Activated naive CD8-positive, alpha-beta T cell treated with anti-CD3 and anti-CD28 coated beads, Interleukin-2, amount 10 ng/mL, durations not matched to agents 7 days and 5 days (primary cell): ENCODE results near the gene INTS7. TPM values are rescaled to one million over a fixed set of nuclear protein-coding genes. Genes with fewer than 3 reads are reported as not detected.

Experiments
- ATAC-seq: fragments of 150-1000 bp; cut with Tn5 transposase; one replicate; pipeline ENCODE4 v1.10.0; 2021; ENCODE audit warnings: low read depth, moderate library complexity
- POLR2A ChIA-PET: fragments of 350-600 bp; sonication (Branson Sonifier 250); formaldehyde crosslinking; loops from one replicate; lab custom pipeline; 2021; ENCODE audit warnings: antibody characterized with exemption; lab: Charles Lee
- DNase-seq: peaks from one replicate; pipeline ENCODE4 v3.0.0; 2021
- H3K27ac Mint-ChIP-seq: one replicate; pipeline ENCODE4 v1.8.0; 2022; ENCODE audit warnings: mild to moderate bottlenecking, mixed read lengths
- H3K27me3 Mint-ChIP-seq: one replicate; pipeline ENCODE4 v1.8.0; 2022; ENCODE audit warnings: mild to moderate bottlenecking, moderate library complexity, mixed read lengths
- H3K36me3 Mint-ChIP-seq: one replicate; pipeline ENCODE4 v1.8.0; 2021; ENCODE audit warnings: mild to moderate bottlenecking, mixed read lengths
- H3K4me1 Mint-ChIP-seq: one replicate; pipeline ENCODE4 v1.8.0; 2021; ENCODE audit warnings: mixed read lengths
- H3K4me3 Mint-ChIP-seq: one replicate; pipeline ENCODE4 v1.8.0; 2022; ENCODE audit warnings: mild to moderate bottlenecking, moderate library complexity, mixed read lengths
- H3K9me3 Mint-ChIP-seq: one replicate; pipeline ENCODE4 v1.8.0; 2021; ENCODE audit warnings: mixed read lengths
- microRNA-seq: library from miRNA; unstranded; fragments of <30 nt; microRNA quantifications from one replicate; pipeline ENCODE4 v1.2.0, GENCODE V29; 2022
- total RNA-seq, 2 experiments: library from RNA; stranded (reverse); gene quantifications; one replicate each; pipeline ENCODE4 v1.2.3, GENCODE V29; 2021

INTS7 gene
- total RNA-seq, 2 experiments from 2014 or later: 22.6 to 23.0 TPM

GRCh38 chr1:211895126-211895759 lies 140.1 kb downstream of the INTS7 start:
- POLR2A ChIA-PET: no interaction called here
- Mint-ChIP-seq H3K36me3 (no peaks in the 10 kb centered on the region), H3K9me3 (no peaks in the 10 kb centered on the region), H3K27ac (no peak overlapping the region), H3K27me3 (peaks cover 5% of the 10 kb centered on the region), H3K4me3 (no peak overlapping the region), H3K4me1 (peaks cover under 1% of the 10 kb centered on the region)
- ATAC-seq (no peak), DNase-seq (no peak)

- peaks cover 5% of the 10 kb centered on the region for H3K27me3 Mint-ChIP-seq
- no peaks in the 10 kb centered on the region for H3K9me3 Mint-ChIP-seq
- H3K36me3 Mint-ChIP-seq: no peaks in the 10 kb centered on the region
- ATAC-seq (no peak), DNase-seq (no peak)
- no peak overlapping the region for H3K27ac Mint-ChIP-seq
- POLR2A ChIA-PET: no interaction called here
- peaks cover 2% of the 10 kb centered on the region for H3K4me1 Mint-ChIP-seq
- no peak overlapping the region for H3K4me3 Mint-ChIP-seq
These were observed 141.0 kb downstream of the INTS7 start for GRCh38 chr1:211894312-211894711.

GRCh38 chr1:211893260-211893659 lies 142.1 kb downstream of the INTS7 start:
- Mint-ChIP-seq H3K4me1 (peaks cover 2% of the 10 kb centered on the region), H3K9me3 (no peaks in the 10 kb centered on the region), H3K27me3 (peaks cover 5% of the 10 kb centered on the region), H3K27ac (no peak overlapping the region), H3K36me3 (no peaks in the 10 kb centered on the region), H3K4me3 (no peak overlapping the region)
- POLR2A ChIA-PET: no interaction called here
- no peak for ATAC-seq
- DNase-seq: no peak

GRCh38 chr1:211892577-211892976 lies 142.8 kb downstream of the INTS7 start:
- no peak for ATAC-seq
- H3K27me3 Mint-ChIP-seq: peaks cover 5% of the 10 kb centered on the region
- H3K9me3 Mint-ChIP-seq: no peaks in the 10 kb centered on the region
- H3K4me1 Mint-ChIP-seq: peaks cover 8% of the 10 kb centered on the region
- DNase-seq: no peak
- no peak overlapping the region for H3K27ac Mint-ChIP-seq
- no peak overlapping the region for H3K4me3 Mint-ChIP-seq
- POLR2A ChIA-PET: no interaction called here
- no peaks in the 10 kb centered on the region for H3K36me3 Mint-ChIP-seq

- POLR2A ChIA-PET: no interaction called here
- no peak for DNase-seq
- Mint-ChIP-seq H3K27me3 (peaks cover 2% of the 10 kb centered on the region), H3K4me1 (peaks cover 13% of the 10 kb centered on the region), H3K4me3 (no peak overlapping the region), H3K36me3 (no peaks in the 10 kb centered on the region), H3K9me3 (no peaks in the 10 kb centered on the region), H3K27ac (no peak overlapping the region)
- ATAC-seq: no peak
These were observed 143.6 kb downstream of the INTS7 start for GRCh38 chr1:211891708-211892107.

Small RNAs within 50 kb of the gene (microRNA-seq; reads per million reads assigned to microRNA genes)
- gene MIR3122: not detected

Other genes starting within 250 kb of the INTS7 start
- 10 to 100 TPM; 45.5 to 47.4 TPM for gene LPGAT1, start 204.8 kb downstream of the INTS7 start, total RNA-seq
- gene DTL, start 191 bp upstream of the INTS7 start, total RNA-seq: 10 to 100 TPM; 49.7 to 54.7 TPM
- gene PPP2R5A, start 249.9 kb upstream of the INTS7 start, total RNA-seq: 10 to 100 TPM; 58.8 to 60.0 TPM